ENCODE measurements around the gene PPWD1. TPM values are rescaled to one million over a fixed set of nuclear protein-coding genes. Genes with fewer than 3 reads are reported as not detected.

PPWD1 gene
- total and polyA plus RNA-seq, 2 of the 13 experiments (the other 11 are each of a cell fraction or from before 2014, with no cell fraction given): 7.4 to 44.3 TPM

GRCh38 chr5:65624025-65624570, 61.0 kb downstream of the PPWD1 start, which contains the start of gene TRIM23 (continued):
- no peak for TF ChIP-seq HBP1 (CRISPR knock-in tag; IDR thresholded peaks at IDR 0.05; ENCODE audit: low read depth)
- TF ChIP-seq ZBTB20 (CRISPR knock-in tag; IDR thresholded peaks at IDR 0.05; ENCODE audit: borderline replicate concordance, low read depth): peak; percentile 52; the same call in 1 of the 2 replicates
- no peak for TF ChIP-seq FUBP1 (CRISPR knock-in tag; IDR thresholded peaks at IDR 0.05; ENCODE audit: borderline replicate concordance)
- no peak for TF ChIP-seq ZNF260 (CRISPR knock-in tag; IDR thresholded peaks at IDR 0.05; ENCODE audit: borderline replicate concordance, low read depth)
- no peak for TF ChIP-seq SCMH1 (CRISPR knock-in tag; IDR thresholded peaks at IDR 0.05; ENCODE audit: borderline replicate concordance)
- TF ChIP-seq SPEN (CRISPR knock-in tag; IDR thresholded peaks at IDR 0.05; ENCODE audit: low read depth): peak; percentile 70; the same call in 1 of the 2 replicates
- no peak for TF ChIP-seq HOXA9 (CRISPR knock-in tag; IDR thresholded peaks at IDR 0.05; ENCODE audit: borderline replicate concordance)
- 0 out of 2 replicates have a peak, but pooled peaks have one; percentile 31 for TF ChIP-seq HNRNPL (IDR thresholded peaks at IDR 0.05; ENCODE audit: low read depth, low read length)
- TF ChIP-seq ZNF652 (CRISPR knock-in tag; IDR thresholded peaks at IDR 0.05; ENCODE audit: borderline replicate concordance, low read depth): no peak
- peak; percentile 90 for TF ChIP-seq SAP130 (CRISPR knock-in tag; IDR thresholded peaks at IDR 0.05; ENCODE audit: low read depth)
- 0 out of 2 replicates have a peak, but pooled peaks have one; percentile 3 for TF ChIP-seq ZBTB14 (CRISPR knock-in tag; IDR thresholded peaks at IDR 0.05)
- TF ChIP-seq SMC3 (IDR thresholded peaks at IDR 0.05; ENCODE audit: low read length): no peak
- TF ChIP-seq ELF3 (CRISPR knock-in tag; IDR thresholded peaks at IDR 0.05): no peak
- TF ChIP-seq DRAP1 (CRISPR knock-in tag; IDR thresholded peaks at IDR 0.05): no peak; the same call in 1 of the 2 replicates
- TF ChIP-seq GMEB1 (CRISPR knock-in tag; IDR thresholded peaks at IDR 0.05; ENCODE audit: borderline replicate concordance): peak; percentile 54; the same call in 1 of the 2 replicates
- 0 out of 2 replicates have a peak, but pooled peaks have one; percentile 13 for TF ChIP-seq U2AF2 (IDR thresholded peaks at IDR 0.05; ENCODE audit: low read depth, low read length)
- TF ChIP-seq NFE2L2 (IDR thresholded peaks at IDR 0.05; ENCODE audit: low read length): no peak
- TF ChIP-seq ATAD3A (CRISPR knock-in tag; IDR thresholded peaks at IDR 0.05): no peak
- TF ChIP-seq ZNF251 (CRISPR knock-in tag; IDR thresholded peaks at IDR 0.05): no peak
- TF ChIP-seq ATF1 (CRISPR knock-in tag; IDR thresholded peaks at IDR 0.05): no peak
- TF ChIP-seq MXD1 (CRISPR knock-in tag; IDR thresholded peaks at IDR 0.05): peak; percentile 45; the same call in 1 of the 2 replicates
- TF ChIP-seq AHR (CRISPR knock-in tag; IDR thresholded peaks at IDR 0.05): no peak
- TF ChIP-seq ZNF724P (CRISPR knock-in tag; IDR thresholded peaks at IDR 0.05; ENCODE audit: borderline replicate concordance): no peak
- TF ChIP-seq RAD21 (CRISPR knock-in tag; IDR thresholded peaks at IDR 0.05): no peak; the same call in 1 of the 2 replicates

All from HepG2 (cell line).